GM19468 (cell line): ENCODE measurements around the gene HEPACAM.

ENCODE experiments used
- ATAC-seq: cut with Tn5 transposase; IDR thresholded peaks from one replicate; pipeline ENCODE4 v1.9.1; 2021; ENCODE audit warnings: mild to moderate bottlenecking, moderate library complexity, moderate number of reproducible peaks; ENCODE audit not compliant: unreplicated experiment; ENCODE audit errors: extremely low read depth

Gene HEPACAM

DNA sequence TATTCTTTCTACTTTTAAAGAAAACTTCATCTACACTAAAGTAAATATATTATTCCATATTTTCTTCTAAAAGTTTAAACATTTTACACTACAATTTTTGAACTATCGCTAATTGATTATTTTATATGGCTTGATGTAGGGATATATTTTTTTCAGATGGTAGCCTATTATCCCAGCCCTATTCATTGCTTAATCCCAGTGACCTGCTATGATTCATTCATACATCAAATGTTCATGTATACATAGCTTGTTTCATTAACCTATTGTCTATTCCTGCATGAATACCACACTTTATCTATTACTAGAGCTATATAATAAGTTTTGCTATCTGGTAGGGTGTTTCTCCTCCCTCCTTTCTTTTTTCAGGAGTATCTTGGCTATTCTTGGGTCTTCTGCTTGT lies 33.2 kb downstream of the HEPACAM start:
- no peak for ATAC-seq

DNA sequence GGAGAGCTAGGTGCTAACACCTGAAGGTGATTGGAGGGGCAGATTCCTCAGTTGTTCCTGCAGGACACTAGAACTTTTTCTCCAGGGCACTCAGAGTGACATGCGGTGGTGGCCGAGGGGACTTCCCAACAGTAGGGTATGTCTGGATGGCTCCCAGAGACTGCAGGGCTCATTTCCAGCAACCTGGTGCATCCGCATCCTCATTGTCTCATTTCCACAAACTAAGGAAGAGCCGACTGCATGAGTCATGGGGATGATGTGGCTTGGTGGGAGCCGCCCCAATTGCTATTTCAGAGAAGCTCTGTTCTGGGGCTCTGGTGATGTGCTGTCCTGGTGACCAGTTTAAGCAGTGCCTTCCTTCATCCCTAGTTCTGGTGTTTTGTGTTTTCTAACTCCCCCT lies 35.4 kb downstream of the HEPACAM start:
- ATAC-seq: no peak

DNA sequence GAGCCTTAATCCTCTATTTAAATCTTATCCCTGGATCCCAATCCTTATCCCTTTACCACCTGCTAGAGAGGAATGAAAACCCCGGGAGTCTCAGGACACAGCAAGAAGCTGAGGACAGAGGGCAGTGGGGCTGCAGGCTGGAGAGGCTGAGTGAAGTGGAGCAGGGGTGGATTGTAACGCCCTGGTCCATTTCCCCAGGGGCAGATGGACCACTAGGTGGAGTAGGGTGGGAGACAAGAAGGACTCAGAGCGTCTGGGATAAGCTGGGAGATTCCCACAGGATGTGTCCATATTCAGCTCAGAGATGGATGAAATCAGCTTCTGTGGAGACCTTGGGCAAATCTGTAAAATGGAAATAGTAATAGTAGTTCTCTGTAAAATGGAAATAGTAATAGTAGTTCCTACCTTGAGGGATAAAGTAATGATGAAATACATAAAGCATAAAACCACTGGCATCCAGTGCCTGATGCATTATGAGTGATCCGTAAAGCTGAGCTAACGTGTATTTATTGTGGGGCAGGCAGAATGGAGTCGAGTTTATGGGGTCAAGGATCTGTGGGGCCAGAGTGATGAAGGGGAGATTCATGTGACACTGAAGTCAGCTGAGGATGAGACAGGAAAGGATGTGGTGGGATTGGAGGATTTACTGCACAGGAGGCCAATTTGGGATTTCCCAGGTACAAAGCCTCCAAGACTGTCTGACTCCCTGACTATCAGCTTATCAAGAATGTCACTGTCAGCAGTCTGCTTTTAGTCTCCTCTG lies 36.3 kb downstream of the HEPACAM start:
- ATAC-seq: no peak

GRCh38 chr11:124898711-124899110 lies 37.1 kb downstream of the HEPACAM start:
- ATAC-seq: no peak

- ATAC-seq: no peak
Observed at GRCh38 chr11:124898263-124898680, 37.6 kb downstream of the HEPACAM start.

DNA sequence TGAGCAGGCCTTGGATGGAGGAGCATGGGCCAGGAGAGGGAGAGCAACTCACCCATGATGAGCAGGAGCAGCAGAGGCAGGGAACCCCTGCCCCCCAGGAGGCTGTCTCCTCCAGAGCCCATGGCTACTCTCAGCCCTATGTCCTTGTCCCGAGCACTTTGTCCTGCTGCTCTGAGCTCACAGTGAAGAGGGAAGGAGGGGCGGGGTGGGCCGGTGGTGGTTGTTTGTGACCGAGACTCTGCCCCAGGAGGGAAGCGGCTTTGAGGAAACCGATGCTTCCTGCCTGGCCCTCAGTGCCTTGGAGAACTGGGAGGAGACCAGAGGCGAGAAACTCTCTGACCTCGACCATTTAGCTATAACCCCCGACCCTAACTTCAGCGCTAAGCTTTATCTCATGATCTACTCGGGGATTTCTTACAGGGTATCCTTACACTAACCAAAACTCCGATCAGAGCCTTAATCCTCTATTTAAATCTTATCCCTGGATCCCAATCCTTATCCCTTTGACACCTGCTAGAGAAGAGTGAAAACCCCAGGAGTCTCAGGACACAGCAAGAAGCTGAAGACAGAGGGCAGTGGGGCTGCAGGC lies 38.1 kb downstream of the HEPACAM start, which contains the start of gene ROBO4:
ROBO4 (minus strand) TSS at position 192 of the 589 bp plus-strand sequence; CDS start at position 122, 70 bp downstream.
- no peak for ATAC-seq

DNA sequence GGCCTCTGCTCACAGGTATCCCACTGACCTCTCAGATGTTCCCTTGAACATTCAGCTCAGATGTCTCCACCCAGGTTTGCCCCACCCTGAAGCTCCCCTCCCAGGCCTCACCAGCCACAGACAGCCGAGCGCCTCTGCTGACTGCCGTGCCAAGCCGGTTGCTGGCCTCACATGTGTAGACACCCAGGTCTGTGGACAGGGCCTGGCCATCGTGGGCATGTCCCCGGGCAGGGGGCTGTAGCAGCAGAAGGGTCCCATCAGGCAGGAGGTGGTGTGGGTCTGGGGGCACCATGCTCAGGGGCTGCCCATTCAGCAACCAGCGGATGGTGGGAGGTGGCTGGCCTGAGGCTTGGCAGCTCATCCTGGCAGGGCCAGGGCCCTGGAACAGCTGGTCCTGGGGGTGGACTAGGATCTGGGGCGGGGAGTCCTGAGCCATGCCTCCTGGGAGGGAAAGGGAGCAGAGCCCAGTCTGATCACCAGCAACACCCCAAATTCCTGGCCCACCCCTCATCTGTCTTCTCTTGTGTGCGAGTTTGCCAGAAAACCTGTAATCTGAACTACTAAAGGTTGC lies 38.9 kb downstream of the HEPACAM start:
- no peak for ATAC-seq

DNA sequence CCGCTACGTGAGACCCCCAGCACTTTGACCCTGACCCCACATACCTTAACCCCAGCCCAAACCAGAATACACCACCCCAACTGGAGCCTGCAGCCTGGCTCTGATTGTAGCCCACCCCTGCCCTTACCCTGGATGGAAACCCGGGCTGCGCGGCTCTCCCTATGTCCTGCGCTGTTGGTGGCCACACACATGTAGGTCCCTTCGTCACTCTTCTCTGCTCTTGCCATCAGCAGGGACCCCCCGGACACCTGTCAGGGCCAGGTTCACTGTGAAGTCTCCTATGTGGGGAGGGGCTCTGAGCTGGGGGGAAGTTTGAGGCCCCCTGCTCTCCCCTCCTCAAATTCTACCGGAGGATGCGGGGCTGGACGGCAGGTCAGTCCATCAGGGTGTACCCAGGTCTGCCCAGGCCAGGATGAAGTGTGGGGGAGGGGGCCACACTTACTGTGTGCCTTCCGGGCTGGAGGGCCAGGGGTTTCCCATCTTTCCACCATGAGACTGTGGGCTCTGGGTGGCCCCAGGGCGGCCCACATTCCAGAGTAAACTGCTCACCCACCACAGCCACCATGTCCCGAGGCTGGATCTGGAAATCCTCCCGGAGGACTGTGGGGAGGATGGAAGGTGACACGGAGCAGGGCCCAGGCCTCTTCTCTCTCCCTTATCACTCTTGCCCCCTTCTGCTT lies 39.6 kb downstream of the HEPACAM start:
- ATAC-seq: no peak

DNA sequence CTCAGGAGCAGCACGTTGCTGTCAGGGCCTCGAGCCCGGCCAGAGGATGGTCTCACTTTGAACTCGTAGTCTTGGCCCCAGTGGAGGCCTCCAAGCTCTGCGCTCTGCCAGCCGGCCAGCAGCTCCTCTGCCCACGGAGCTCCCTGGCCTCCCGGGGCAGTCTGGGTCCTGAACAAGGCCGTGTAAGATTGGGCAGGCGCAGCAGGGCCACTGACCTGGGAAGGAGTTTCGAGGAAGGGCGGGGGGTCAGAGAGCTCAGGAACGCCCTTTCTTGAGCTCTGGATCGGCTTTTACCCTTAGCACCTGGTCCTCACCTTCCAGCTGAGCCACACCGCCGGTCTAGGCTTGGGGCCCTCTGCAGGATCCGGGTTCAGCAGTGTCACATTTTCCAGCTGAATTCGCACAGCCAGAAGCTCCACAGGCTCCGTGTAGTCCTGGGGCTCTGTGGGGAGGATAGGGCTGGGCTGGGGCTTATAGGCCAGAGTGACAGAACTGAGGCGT lies 40.3 kb downstream of the HEPACAM start:
- ATAC-seq: no peak

GRCh38 chr11:124894606-124895430 lies 41.0 kb downstream of the HEPACAM start:
- no peak for ATAC-seq

DNA sequence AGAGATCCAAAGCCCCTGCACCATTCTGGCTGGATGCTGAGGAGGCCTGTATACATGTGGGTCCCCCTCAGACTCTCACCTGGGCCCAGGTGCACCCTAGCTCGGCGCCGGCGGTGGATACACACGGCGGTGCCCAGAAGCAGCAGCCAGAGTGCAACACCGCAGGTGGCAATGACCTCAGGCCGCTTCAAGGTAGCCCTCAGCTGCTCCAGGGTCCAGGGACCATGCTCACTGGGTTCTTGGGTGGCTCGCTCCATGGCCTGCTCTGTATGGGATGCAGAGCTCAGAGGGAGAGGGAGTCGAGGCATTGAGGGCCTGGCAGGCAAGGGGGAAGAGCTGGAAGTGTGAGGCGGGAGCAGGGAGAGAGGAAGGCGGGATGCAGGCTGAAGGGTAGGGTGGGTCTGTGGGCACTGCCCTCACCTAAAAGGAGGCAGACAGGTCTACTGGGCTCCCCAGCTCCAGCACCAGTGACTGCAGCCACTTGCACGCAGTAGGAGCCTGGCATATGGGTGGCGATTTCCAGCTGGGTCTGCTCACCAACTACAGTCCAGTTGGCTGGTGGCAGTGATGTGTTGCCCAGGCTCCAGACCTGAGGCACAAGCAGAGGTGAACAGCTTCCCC lies 42.0 kb downstream of the HEPACAM start:
- ATAC-seq: no peak

DNA sequence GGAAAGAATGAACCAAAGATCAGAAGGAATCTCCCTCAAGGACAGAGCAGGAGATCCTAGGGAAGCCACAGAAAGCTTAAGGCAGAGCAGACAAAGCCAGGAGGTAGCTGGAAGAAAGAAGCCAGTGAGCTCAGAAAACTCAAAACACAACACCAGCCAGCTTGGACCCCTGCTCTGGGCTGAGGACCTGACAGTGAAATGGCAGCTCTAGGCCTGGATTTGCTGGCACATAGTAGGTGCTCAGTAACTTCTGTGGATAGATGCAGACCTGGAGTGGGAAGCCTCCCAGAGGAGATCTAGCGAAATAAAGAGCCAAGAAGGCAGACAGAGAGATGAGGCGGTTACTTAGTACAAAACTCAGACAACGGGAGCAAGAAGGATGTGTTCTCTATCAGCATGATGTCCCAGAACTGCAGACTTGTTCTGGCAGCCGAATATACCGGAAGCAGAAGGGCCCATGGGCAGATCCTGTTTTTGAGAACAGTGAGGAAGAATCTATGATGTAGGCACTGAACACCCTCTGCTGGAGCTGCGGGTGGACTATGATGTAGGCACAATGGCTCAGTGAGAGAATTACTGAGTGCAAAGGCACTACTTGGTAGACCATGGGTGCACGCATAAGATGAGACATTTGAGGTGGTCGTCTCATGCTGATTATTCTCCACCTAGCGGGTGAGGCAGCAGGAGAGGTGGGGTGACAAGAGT lies 42.9 kb downstream of the HEPACAM start:
- ATAC-seq: no peak

DNA sequence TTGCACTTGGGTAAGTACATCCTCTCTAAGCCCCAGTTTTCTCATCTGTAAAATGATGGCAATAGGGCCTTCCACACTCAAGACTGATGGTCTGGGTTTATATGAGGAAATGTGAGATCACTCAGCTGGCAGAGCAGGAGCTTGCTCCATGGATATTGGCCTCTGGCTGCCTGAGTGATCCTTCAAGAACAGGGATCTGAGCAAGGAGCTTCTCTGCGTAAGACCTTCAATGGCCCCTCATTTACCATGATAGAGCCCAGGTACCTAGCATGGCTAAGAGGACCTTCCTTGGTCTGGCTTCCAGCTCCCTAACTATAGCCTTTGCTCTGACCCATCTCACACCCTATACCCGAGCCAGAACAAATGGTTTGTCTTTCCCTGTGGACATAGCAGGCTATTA lies 43.7 kb downstream of the HEPACAM start:
- no peak for ATAC-seq

- ATAC-seq: no peak
Observed at GRCh38 chr11:124891373-124891861, 44.4 kb downstream of the HEPACAM start.

GRCh38 chr11:124890683-124891372 lies 45.0 kb downstream of the HEPACAM start:
- no peak for ATAC-seq

DNA sequence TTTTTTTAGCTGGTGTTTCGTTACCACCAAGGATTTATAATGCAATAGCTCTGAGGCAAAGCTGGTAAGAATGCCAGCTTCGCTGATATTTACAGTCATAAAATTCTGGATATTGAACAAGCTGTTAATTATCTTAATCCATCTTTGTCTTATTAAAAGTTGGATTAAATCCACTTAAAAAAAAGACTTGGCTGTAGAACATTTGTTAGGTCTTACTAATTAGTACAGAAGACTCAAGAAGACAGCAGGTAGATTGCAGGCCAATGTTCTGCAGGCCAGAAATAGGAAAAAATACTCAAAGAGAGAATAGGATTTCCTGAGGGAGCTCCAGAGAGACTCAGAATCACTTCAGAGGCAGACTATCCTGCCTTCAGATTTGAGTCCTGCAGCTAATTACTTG lies 45.7 kb downstream of the HEPACAM start:
- no peak for ATAC-seq

DNA sequence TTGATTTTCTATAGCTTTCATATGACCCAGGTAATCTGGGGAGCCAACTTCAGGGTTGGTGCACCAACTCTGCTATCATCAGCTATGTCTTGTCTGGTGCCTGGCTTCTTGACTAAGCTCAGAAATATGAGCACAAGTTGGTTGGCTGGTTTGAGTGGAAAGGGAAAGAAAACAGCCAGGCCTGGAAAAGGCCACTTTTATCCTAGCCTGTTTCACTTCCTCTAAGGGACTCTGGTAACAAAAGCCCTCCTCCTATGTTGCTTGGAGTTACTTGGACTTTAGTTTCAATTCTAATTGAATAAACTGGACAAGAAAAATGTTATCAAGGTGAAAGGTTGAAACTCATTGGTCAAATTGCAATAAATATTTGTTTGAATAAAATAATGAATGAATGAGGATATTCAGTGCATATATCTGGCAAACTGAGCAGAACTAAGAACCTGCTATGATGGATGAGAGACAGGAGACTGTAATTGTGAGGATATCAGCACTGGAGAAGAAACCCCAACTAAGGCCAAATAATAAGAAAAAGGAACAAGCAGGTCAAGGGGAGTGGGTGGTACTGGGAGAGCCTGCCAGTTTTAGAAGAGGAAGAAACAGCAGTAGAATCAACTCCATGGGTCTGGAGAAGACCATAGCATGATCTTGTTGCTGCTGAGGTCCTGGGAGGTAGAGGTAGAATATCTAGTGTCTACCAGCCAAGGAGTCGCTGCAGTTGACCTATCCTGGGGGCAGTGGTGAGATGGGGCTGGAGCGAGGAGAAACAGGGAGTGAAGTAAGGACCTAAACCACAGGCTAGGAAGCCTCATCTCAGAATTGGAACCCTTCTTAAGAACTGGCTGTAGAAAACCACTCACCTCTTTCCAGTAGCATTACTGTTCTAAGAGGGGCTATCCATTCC lies 46.4 kb downstream of the HEPACAM start:
- ATAC-seq: no peak
